AG10803 (cell line): ENCODE results near the gene ZKSCAN3.

Source experiments
- DNase-seq: peaks from one replicate; pipeline ENCODE4 v3.0.0; 2010; ENCODE audit warnings: low read depth
- H3K4me3 ChIP-seq: 2 replicates; pipeline ENCODE4 v1.5.1; 2011; ENCODE audit warnings: mild to moderate bottlenecking, low read length, control low read depth
- TF ChIP-seq, protein P1 (sequence below): conservative IDR thresholded peaks from 2 replicates; pipeline ENCODE4 v1.5.1; 2011; ENCODE audit warnings: mild to moderate bottlenecking, low read length, control low read depth, inconsistent platforms

Gene ZKSCAN3

DNA sequence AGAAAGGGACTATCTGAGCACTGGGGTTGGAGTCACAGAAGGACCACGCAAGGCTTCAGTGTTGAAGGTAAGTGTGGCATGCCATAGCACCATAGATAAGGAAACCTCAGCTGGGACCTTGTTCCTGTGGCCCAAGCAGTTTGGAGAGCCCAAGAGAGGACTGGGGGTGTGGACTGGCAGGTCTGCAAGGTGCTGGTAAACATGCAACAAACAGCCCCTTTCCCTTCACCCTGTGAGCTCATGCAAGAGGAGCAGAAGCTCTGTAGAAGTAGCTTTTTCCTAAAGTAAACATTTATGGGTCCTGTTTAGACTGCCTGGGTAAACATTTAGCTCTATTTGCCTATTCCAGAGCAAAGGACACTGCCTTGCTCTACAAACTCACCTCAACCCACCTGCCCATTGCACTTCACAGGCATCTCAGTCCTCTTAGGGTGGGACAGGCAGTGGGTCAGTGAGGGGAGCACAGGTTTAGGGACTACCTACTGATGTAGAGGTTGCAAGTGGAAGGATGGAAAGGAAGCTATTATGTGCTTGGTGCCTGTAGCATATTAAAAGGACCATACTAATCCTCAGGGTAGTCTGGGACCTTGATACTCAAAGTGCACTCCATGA is 25.8 kb upstream of the ZKSCAN3 start:
- DNase-seq = no peak
- TF ChIP-seq, protein P1, sequence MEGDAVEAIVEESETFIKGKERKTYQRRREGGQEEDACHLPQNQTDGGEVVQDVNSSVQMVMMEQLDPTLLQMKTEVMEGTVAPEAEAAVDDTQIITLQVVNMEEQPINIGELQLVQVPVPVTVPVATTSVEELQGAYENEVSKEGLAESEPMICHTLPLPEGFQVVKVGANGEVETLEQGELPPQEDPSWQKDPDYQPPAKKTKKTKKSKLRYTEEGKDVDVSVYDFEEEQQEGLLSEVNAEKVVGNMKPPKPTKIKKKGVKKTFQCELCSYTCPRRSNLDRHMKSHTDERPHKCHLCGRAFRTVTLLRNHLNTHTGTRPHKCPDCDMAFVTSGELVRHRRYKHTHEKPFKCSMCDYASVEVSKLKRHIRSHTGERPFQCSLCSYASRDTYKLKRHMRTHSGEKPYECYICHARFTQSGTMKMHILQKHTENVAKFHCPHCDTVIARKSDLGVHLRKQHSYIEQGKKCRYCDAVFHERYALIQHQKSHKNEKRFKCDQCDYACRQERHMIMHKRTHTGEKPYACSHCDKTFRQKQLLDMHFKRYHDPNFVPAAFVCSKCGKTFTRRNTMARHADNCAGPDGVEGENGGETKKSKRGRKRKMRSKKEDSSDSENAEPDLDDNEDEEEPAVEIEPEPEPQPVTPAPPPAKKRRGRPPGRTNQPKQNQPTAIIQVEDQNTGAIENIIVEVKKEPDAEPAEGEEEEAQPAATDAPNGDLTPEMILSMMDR = no peak
- no peak overlapping the region for H3K4me3 ChIP-seq

DNA sequence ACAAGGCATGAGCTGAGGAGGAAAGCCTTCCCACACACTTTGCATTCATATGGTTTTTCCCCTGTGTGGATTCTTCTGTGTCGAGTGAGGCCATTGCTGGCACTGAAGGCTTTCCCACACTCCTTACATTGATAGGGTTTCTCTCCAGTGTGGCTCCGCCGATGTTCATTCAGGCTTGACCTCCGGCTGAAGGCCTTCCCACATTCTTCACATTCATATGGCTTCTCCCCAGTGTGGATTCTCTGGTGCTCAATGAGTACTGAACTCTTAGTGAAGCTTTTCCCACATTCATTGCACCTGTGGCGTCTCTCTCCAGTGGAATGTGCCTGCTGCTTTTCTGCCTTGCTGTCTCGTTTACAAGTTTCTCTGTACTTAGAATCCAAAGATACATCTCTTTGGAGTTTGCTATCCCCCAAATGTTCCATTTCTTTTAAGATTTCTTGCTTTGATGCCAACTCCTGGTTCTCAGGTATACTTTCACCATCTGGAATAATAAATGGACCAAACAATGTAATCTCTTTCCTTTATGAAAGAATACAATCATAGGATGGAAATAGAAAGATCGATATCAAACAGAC is 23.3 kb upstream of the ZKSCAN3 start:
- TF ChIP-seq, protein P1 = no peak
- no peak overlapping the region for H3K4me3 ChIP-seq
- no peak for DNase-seq

DNA sequence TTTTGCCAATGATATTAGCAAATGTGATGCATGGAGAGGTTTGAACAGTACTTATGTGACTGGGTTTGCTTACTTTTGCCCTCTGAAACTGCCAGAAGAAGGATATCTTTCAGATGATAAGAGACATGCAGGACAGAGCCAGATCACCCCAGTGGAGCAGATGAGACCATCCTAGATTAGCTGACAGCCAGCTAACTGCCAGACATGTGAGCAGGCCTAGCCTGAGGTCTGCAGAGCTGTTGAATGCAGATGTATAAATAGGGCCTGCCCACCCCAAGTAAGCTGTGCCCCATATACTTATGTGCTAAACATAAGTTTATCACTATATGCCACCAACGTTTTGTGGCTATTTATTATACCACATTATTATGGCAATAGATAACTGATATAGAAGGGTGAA is 19.7 kb upstream of the ZKSCAN3 start:
- TF ChIP-seq, protein P1 = no peak

DNA sequence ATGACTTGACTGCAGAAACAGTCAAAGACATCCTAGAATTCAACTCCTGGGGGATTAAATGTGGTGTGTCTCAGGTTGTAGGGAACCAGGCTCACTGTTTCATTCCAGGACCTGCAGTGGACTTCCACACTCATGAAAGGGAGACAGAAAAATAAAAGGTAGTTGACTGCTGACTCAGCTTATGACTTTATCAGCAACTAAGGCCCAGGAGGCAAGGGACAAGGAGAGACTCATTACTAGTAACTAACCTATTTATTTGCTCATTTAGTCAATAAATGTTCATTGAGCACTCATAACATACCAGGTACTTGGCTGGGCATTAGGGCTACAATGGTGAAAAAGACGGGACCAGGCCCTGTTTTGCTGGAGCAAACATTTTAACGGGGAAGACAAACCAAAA is 16.7 kb upstream of the ZKSCAN3 start:
- TF ChIP-seq, protein P1 = no peak
- no peak overlapping the region for H3K4me3 ChIP-seq
- no peak for DNase-seq

More for the DNA sequence above, 19.7 kb upstream of the ZKSCAN3 start:
- DNase-seq = no peak
- no peak overlapping the region for H3K4me3 ChIP-seq

DNA sequence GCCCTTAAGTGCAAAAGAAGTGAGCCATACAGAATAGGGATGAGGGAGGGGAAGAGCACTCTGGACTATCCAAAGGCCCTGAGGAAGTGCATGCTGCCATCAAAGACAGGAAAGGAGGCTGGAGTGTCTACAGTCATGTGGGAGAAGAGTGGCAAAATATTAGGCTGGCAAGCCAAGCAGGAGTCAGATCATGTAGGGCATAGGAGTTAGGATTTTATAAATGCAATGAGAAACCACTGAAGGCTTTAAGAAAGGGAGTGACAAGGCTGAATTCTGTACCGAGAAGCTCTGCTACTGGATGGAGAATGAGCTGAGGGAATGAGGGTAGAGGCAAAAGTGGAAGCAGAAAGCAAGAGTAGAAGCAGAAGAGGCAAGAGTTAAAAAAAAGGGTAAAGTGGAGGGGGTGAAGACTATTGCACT is 16.1 kb upstream of the ZKSCAN3 start:
- no peak overlapping the region for H3K4me3 ChIP-seq
- no peak for DNase-seq
- TF ChIP-seq, protein P1 = no peak

DNA sequence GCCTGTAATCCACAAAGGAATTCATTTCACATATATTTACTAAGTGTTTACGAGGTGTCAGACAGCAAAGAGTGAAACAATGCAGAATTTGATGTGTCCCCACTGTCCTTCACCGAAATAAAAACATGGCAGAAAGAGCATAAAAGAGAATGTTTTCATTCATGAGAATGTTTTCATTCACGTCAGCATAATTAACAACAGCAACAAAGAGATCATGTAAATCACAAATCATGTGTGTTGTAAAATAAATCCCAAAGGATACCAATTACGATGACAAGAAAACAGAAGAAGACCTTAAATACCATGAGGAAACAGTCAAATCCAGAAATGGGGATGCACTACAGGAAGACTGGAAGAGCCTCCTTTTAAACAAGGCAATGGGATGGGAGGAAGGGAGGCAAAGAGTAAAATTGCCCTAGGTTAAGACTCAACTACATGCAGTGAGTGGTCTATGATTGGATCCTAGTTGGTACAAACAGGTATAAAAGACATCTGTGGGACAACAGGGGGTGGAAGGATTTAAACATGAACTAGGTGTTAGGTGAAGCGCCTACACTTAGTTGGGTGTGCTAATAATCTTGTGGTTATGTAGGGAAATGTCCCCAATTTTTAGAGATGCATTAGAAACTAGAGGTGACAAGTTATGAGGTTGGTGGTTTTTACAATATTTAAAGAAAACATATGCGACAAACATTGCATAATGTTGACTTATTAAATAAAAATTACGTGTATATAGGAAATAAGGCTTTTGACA is 15.3 kb upstream of the ZKSCAN3 start:
- DNase-seq = no peak
- TF ChIP-seq, protein P1 = no peak
- H3K4me3 ChIP-seq = no peak overlapping the region
